Measurements from ENCODE around the gene FSTL3.
"Not testable (repeated sequence)": the region's sequence is repeated elsewhere in the genome, so short reads cannot be mapped to it uniquely, and the experiment has no call there.

The FSTL3 gene

GRCh38 chr19:682678-683320 is 6.6 kb downstream of the FSTL3 start:
- Mint-ChIP-seq H3K4me1 (no peaks in the 10 kb centered on the region), H3K27ac (no peak overlapping the region), H3K9me3 (no peaks in the 10 kb centered on the region), H3K4me3 (no peak overlapping the region), H3K36me3 (no peaks in the 10 kb centered on the region), H3K27me3 (peaks cover 10% of the 10 kb centered on the region)
- ATAC-seq = no peak

- Mint-ChIP-seq H3K27ac (no peak overlapping the region), H3K4me3 (no peak overlapping the region), H3K9me3 (no peaks in the 10 kb centered on the region), H3K27me3 (peaks cover 27% of the 10 kb centered on the region), H3K4me1 (no peaks in the 10 kb centered on the region), H3K36me3 (no peaks in the 10 kb centered on the region)
- no peak for ATAC-seq
These were observed 9.3 kb downstream of the FSTL3 start for GRCh38 chr19:685454-685931.

DNA sequence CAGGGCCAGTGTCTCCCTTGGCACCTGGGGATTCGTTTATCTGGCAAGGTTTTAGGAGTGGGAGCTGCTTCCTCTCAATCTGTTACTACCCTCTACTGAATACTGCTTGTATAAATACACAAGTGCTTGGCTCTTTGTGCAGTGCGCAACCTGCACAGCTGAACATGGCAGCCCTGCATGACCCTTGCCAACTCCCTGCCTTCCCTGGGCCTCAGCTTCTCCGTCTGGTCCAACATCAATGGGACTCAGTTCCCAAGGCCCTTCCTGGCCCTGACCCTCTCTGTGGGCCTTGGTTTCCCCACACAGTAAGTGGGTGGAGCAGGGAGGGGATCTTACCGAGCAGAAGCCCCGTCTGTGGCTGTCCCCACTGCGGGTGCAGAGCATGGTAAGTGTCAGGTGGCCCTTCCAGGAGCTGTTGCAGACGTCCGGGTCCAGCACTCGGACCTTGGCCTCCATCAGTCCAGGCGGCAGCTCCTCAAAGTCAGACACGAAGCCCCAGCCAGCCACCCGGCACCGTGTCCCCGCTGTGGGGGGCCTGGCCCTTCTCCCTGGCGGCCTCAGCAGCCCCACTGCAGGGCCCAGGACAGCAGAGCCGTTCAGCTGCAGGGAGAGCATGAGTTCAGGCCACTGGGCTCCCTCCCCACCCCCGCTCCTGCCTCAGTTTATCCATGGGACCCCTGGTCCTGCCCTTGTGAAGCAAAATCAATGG is 10.6 kb downstream of the FSTL3 start:
- ATAC-seq = no peak
- peaks cover 27% of the 10 kb centered on the region for H3K27me3 Mint-ChIP-seq
- no peak overlapping the region for H3K4me3 Mint-ChIP-seq
- H3K36me3 Mint-ChIP-seq = no peaks in the 10 kb centered on the region
- no peaks in the 10 kb centered on the region for H3K4me1 Mint-ChIP-seq
- no peaks in the 10 kb centered on the region for H3K9me3 Mint-ChIP-seq
- H3K27ac Mint-ChIP-seq = no peak overlapping the region

- no peak overlapping the region for H3K27ac Mint-ChIP-seq
- no peaks in the 10 kb centered on the region for H3K36me3 Mint-ChIP-seq
- H3K4me1 Mint-ChIP-seq = no peaks in the 10 kb centered on the region
- H3K9me3 Mint-ChIP-seq = no peaks in the 10 kb centered on the region
- H3K27me3 Mint-ChIP-seq = peaks cover 27% of the 10 kb centered on the region
- no peak for ATAC-seq
- no peak overlapping the region for H3K4me3 Mint-ChIP-seq
These were observed 11.5 kb downstream of the FSTL3 start for GRCh38 chr19:687569-688166.

GRCh38 chr19:688214-688613 is 12.0 kb downstream of the FSTL3 start:
- Mint-ChIP-seq H3K9me3 (no peaks in the 10 kb centered on the region), H3K27me3 (peaks cover 27% of the 10 kb centered on the region), H3K36me3 (no peaks in the 10 kb centered on the region), H3K4me3 (no peak overlapping the region), H3K4me1 (no peaks in the 10 kb centered on the region), H3K27ac (no peak overlapping the region)
- ATAC-seq = no peak

GRCh38 chr19:688992-689391 is 12.8 kb downstream of the FSTL3 start:
- Mint-ChIP-seq H3K36me3 (no peaks in the 10 kb centered on the region), H3K27ac (no peak overlapping the region), H3K9me3 (no peaks in the 10 kb centered on the region), H3K4me1 (no peaks in the 10 kb centered on the region), H3K27me3 (peaks cover 27% of the 10 kb centered on the region), H3K4me3 (no peak overlapping the region)
- no peak for ATAC-seq

GRCh38 chr19:690203-690602 is 14.0 kb downstream of the FSTL3 start:
- Mint-ChIP-seq H3K9me3 (no peaks in the 10 kb centered on the region), H3K27me3 (peaks cover 36% of the 10 kb centered on the region), H3K4me1 (no peaks in the 10 kb centered on the region), H3K27ac (no peak overlapping the region), H3K36me3 (no peaks in the 10 kb centered on the region), H3K4me3 (no peak overlapping the region)
- ATAC-seq = no peak

DNA sequence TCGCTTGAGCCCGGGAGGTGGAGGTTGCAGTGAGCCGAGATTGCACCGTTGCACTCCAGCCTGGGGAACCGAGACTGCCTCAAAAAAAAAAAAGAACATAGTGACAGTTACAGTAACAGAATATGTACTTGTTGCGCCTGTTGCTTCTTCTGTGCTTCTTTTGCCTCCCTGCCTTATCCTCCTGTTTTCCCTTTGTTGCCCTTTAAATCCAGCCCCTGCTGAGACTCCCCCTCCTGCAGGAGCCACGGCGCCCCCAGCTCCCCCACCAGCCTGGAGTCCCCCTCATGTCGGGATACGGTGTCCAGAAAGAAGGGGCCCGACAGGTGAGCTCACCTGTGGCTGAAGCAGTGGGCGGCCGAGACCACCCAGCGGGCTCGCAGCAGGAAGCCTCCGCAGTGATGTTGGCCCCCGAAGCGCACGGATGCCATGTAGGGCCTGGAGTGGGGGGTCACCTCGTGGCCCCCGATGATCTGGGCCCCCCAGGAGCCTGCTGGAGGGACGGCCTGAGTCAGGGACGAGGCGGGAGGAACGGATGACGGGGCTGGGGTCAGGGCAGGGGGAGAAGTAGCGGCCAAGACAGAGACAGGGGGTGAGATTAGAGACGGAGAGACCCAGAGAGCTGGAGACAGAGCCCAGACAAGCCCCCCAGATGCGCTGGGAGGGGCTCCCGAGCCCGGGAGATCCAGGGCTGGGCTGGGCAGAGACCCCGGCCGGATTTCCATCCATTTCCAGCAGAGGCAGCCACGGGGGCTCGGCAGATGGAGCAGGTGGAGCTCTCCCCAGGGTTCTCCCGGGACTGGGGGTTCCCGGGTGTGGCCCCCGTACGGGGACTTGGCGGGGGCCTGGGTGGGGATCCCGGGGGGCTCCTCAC is 18.5 kb downstream of the FSTL3 start:
- no peak for ATAC-seq
- Mint-ChIP-seq H3K27me3 (peaks cover 49% of the 10 kb centered on the region), H3K36me3 (no peaks in the 10 kb centered on the region), H3K9me3 (no peaks in the 10 kb centered on the region), H3K4me3 (no peak overlapping the region), H3K27ac (no peak overlapping the region), H3K4me1 (no peaks in the 10 kb centered on the region)

- Mint-ChIP-seq H3K36me3 (no peaks in the 10 kb centered on the region), H3K9me3 (no peaks in the 10 kb centered on the region), H3K27me3 (peaks cover 49% of the 10 kb centered on the region), H3K27ac (no peak within 1 kb of the TSS), H3K4me1 (no peaks in the 10 kb centered on the region), H3K4me3 (no peak within 1 kb of the TSS)
- ATAC-seq = peak; percentile 27
These were observed 19.3 kb downstream of the FSTL3 start, which contains the start of gene PRSS57 for GRCh38 chr19:695352-695949. Gene PRSS57, minus strand, starts transcription at chr19:695452. Its CDS starts 22 bp downstream, at chr19:695430.

- not testable (repeated sequence) for ATAC-seq, H3K4me3 Mint-ChIP-seq, H3K9me3 Mint-ChIP-seq, H3K4me1 Mint-ChIP-seq, H3K27ac Mint-ChIP-seq, H3K36me3 Mint-ChIP-seq
- peaks cover 79% of the 10 kb centered on the region for H3K27me3 Mint-ChIP-seq
These were observed 22.3 kb downstream of the FSTL3 start for GRCh38 chr19:698529-698928.

- H3K36me3 Mint-ChIP-seq, ATAC-seq: not testable (repeated sequence)
These were observed 23.7 kb downstream of the FSTL3 start for GRCh38 chr19:699885-700284.

DNA sequence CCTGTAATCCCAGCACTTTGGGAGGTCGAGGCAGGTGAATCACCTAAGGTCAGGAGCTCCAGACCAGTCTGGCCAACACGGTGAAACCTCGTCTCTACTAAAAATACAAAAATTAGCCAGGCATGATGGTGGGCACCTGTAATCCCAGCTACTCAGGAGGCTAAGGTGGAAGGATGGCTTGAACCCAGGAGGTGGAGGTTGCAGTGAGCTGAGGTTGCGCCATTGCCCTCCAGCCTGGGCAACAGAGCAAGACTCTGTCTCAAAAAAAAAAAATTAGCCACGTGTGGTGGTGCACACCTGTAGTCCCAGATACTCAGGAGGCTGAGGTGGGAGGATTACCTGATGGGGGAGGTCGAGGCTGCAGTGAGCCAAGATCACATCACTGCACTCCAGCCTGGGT is 26.7 kb downstream of the FSTL3 start:
- H3K9me3 Mint-ChIP-seq, H3K4me1 Mint-ChIP-seq, H3K27ac Mint-ChIP-seq, H3K36me3 Mint-ChIP-seq, ATAC-seq: not testable (repeated sequence)
- H3K27me3 Mint-ChIP-seq = peaks cover 72% of the 10 kb centered on the region
- H3K4me3 Mint-ChIP-seq = peak overlapping the region; percentile 5

More at GRCh38 chr19:699885-700284, 23.7 kb downstream of the FSTL3 start:
- peaks cover 79% of the 10 kb centered on the region for H3K27me3 Mint-ChIP-seq
- not testable (repeated sequence) for H3K4me3 Mint-ChIP-seq, H3K4me1 Mint-ChIP-seq, H3K9me3 Mint-ChIP-seq, H3K27ac Mint-ChIP-seq

DNA sequence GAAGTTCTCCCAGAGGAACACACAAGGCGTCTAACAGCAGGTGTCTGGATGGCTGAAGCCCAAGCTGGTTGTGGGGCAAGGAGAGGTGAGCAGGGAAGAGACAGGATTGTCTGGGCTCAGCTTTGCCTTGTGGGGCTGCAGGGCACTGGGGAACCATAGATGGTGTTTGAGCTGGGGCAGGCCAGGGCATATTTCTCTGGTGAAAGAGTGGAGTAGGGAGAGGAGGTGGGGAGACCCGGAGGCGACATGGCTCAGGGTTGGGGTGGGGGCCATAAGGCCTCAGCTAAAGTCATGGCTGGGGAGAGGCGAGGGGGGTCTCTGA is 27.1 kb downstream of the FSTL3 start:
- Mint-ChIP-seq H3K36me3 (peaks cover 6% of the 10 kb centered on the region), H3K27ac (no peak overlapping the region), H3K4me1 (peaks cover 9% of the 10 kb centered on the region), H3K4me3 (peak overlapping the region; percentile 35), H3K27me3 (peaks cover 72% of the 10 kb centered on the region), H3K9me3 (peaks cover 4% of the 10 kb centered on the region)
- ATAC-seq = no peak

DNA sequence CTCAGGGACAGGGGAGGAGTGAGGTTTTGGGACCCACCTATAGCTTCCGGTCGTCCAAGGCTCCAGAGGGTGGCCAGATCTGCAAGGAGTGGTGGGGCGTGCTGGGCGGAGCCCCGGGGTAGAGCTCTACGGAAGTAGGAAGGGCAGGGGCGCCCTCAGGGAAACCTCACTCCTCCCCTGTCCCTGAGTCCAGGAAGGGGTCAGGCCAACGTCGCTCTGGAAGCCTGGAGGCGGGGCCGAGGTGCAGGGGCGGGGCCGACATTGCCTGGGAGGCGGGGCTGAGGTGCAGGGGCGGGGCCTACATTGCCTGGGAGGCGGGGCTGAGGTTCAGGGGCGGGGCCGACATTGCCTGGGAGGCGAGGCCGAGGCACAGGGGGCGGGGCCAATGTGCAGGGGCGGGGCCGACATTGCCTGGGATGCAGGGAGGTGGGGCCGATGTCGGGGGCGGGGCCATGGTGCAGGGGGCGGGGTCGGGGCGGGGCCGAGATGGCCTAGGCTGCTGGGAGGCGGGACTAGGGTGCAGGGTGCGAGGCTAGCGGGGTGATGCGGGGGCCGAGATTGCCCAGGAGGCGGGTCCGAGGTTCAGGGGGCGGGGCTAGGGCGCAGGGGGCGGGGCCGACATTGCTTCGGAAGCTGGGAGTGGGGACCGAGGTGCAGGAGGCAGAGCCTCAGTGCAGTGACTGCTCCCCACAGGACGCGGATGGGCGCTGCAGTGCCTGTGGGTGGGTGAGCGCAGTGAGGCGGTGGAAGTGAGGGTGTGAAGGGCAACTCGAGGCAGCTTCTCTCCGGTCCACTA is 27.7 kb downstream of the FSTL3 start:
- Mint-ChIP-seq H3K4me1 (peaks cover 9% of the 10 kb centered on the region), H3K27ac (no peak overlapping the region), H3K27me3 (peaks cover 68% of the 10 kb centered on the region), H3K36me3 (peaks cover 6% of the 10 kb centered on the region), H3K4me3 (no peak overlapping the region), H3K9me3 (peaks cover 4% of the 10 kb centered on the region)
- ATAC-seq = peak; percentile 59

Measured in stimulated activated memory B cell treated with anti-CD40 and anti-IgM and Interleukin-4, amounts not matched to agents 10 μg/mL and 1 μg/mL and 100 μg/mL, for 72 hours (primary cell).